T-helper 1 cell treated with Interleukin-12 subunit alpha and Interleukin-12 subunit beta and Interleukin-4 antibody, amounts not matched to agents 30 ng/mL and 1 ng/mL, for 36 hours (primary cell): Measurements from ENCODE around the gene PGC. TPM values are rescaled to one million over a fixed set of nuclear protein-coding genes. Genes with fewer than 3 reads are reported as not detected.
"Not testable (repeated sequence)": the region's sequence is repeated elsewhere in the genome, so short reads cannot be mapped to it uniquely, and the experiment has no call there.

ENCODE experiments used
- intact Hi-C: fragments of 100-400 bp; cut with micrococcal nuclease; formaldehyde crosslinking; loops from one replicate; pipeline ENCODE4 v1.15.1; 2024
- total RNA-seq: library from RNA; stranded (reverse); gene quantifications from 2 replicates; pipeline ENCODE4 v1.2.3, GENCODE V29; 2022

PGC gene
- total RNA-seq, 1 donor from 2014 or later = not detected

- intact Hi-C loops = no loop called here
Observed at GRCh38 chr6:41777551-41778285, 30.5 kb upstream of the PGC start.

GRCh38 chr6:41775293-41775882 lies 28.2 kb upstream of the PGC start:
- intact Hi-C loops = no loop called here

GRCh38 chr6:41774841-41775240 lies 27.6 kb upstream of the PGC start:
- intact Hi-C loops = no loop called here

- intact Hi-C loops = no loop called here
Observed at GRCh38 chr6:41771058-41771983, 24.1 kb upstream of the PGC start.

GRCh38 chr6:41770381-41771057 lies 23.3 kb upstream of the PGC start:
- intact Hi-C loops = no loop called here

- intact Hi-C loops = no loop called here
Observed at GRCh38 chr6:41769376-41769775, 22.2 kb upstream of the PGC start.

GRCh38 chr6:41768545-41769308 lies 21.5 kb upstream of the PGC start:
- intact Hi-C loops = no loop called here

- intact Hi-C loops = no loop called here
Observed at GRCh38 chr6:41767112-41767833, 20.1 kb upstream of the PGC start.

GRCh38 chr6:41766043-41766664 lies 19.0 kb upstream of the PGC start:
- intact Hi-C loops = not testable (repeated sequence)

- intact Hi-C loops = no loop called here
Observed at GRCh38 chr6:41763470-41763869, 16.3 kb upstream of the PGC start.

- intact Hi-C loops = no loop called here
Observed at GRCh38 chr6:41759905-41760579, 12.8 kb upstream of the PGC start.

- intact Hi-C loops = no loop called here
Observed at GRCh38 chr6:41759106-41759904, 12.1 kb upstream of the PGC start.

- intact Hi-C loops = no loop called here
Observed at GRCh38 chr6:41758641-41759035, 11.4 kb upstream of the PGC start.

- intact Hi-C loops = no loop called here
Observed at GRCh38 chr6:41757931-41758640, 10.9 kb upstream of the PGC start.

- intact Hi-C loops = no loop called here
Observed at GRCh38 chr6:41757271-41757670, 10.1 kb upstream of the PGC start.

GRCh38 chr6:41756354-41756753 lies 9.2 kb upstream of the PGC start:
- intact Hi-C loops = no loop called here

GRCh38 chr6:41755895-41756294 lies 8.7 kb upstream of the PGC start:
- intact Hi-C loops = no loop called here

GRCh38 chr6:41750374-41750773 lies 3.2 kb upstream of the PGC start:
- intact Hi-C loops = no loop called here
